Measurements from ENCODE around the gene DISP2. TPM values are rescaled to one million over a fixed set of nuclear protein-coding genes. Genes with fewer than 3 reads are reported as not detected.
A peak's percentile ranks its signal among the peaks of the same experiment; 100 is the strongest.

DISP2 gene
- total and polyA plus RNA-seq, 9 of the 15 experiments (the other 6 are each of a cell fraction or from before 2014, with no cell fraction given) = 0.06 to 0.89 (median 0.15) TPM; not detected in 1

DNA sequence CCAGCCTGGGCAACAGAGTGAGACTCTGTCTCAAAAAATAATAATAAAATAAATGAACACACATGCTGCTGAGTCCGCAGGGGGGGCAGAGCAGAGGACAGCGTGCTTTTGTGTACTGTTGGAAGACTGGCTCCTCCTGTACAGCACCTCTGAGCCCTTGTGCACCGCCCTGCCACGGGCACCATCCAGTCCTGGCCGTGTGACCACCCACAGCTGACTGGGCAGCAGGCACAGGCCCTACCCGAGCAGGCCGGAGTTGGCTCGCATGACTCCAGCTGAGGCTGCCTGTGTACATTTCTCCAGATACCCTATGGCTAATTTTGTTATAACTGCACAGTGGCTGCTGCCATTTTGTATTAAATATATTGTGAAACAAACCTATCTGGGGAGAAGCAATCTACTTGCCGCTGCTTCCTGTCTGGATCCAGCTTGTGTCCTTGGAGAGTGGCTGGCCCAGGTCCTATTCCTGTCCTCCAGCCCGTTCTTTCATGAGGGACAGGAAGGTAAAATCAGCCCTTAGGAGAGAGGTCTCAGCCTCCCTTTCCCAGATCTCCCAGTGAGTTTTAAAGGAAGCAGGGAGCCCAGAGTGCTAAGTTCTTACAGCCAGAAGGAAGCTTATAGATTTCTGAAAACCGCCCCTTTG is 62.2 kb downstream of the DISP2 start:
- Histone ChIP-seq H3K9me1 (ENCODE audit: control insufficient read depth, insufficient read depth, low read length) (no peaks in the 10 kb centered on the region), H3K4me2 (ENCODE audit: insufficient read depth, low read length) (no peak overlapping the region), H3K79me2 (ENCODE audit: control insufficient read depth, insufficient read depth, low read length) (no peaks in the 10 kb centered on the region), H3K4me3 (no peak overlapping the region), H2AFZ (ENCODE audit: low read depth, low read length) (no peak overlapping the region), H3K4me1 (replicated peaks in 1 of 2; ENCODE audit: control insufficient read depth in 2 of 2, insufficient read depth in 2 of 2, low read length in 2 of 2) (peaks cover 0 to 14% of the 10 kb centered on the region in 2 experiments; a peak in 3 of 5 replicates), H3K27me3 (ENCODE audit: control insufficient read depth in 2 of 2, insufficient read depth in 2 of 2, low read length in 2 of 2) (no peaks in the 10 kb centered on the region), H3K9ac (ENCODE audit: insufficient read depth in 1 of 2, low read depth in 2 of 2, low read length in 2 of 2) (peak overlapping the region in 1 of 2 experiments; percentile 75; a peak in 2 of 4 replicates), H4K20me1 (replicated peaks; ENCODE audit: control insufficient read depth, insufficient read depth, low read length) (no peaks in the 10 kb centered on the region), H3K27ac (ENCODE audit: extremely low read depth, low read depth, low read length) (no peak overlapping the region), H3K36me3 (ENCODE audit: control insufficient read depth, insufficient read depth, low read length) (no peaks in the 10 kb centered on the region), H3K9me3 (replicated peaks; ENCODE audit: control insufficient read depth, insufficient read depth, low read depth, low read length) (no peaks in the 10 kb centered on the region)
- ChIA-PET CTCF (ENCODE audit: low intra/inter-chr PET ratio) (interaction anchor here (2.9 to 3.1 kb wide), 2 partner anchors 51 to 75 kb away, joined by 23 to 28 read pairs; no protein-coding TSS in a partner anchor), POLR2A (interaction anchor here (0.6 to 1.0 kb wide), 3 partner anchors 45 to 94 kb away, joined by 3 read pairs; no protein-coding TSS in a partner anchor)
- in situ Hi-C loops (cut with MboI) (loop anchor here (5.0 to 10.0 kb wide), 3 partner anchors 73 to 365 kb away; no protein-coding TSS in a partner anchor), intact Hi-C loops (cut with micrococcal nuclease) (loop anchor here (5.0 kb wide), 2 partner anchors 63 to 98 kb away; partner anchors contain the start of genes DISP2 and INAFM2)
- 74% methylated on average over 10 of the region's 11 CpGs for WGBS (ENCODE audit: insufficient coverage, low coverage, missing lambda C conversion rate)
- ATAC-seq (no peak), FAIRE-seq (no peak), DNase-seq (ENCODE audit: extremely low read depth in 1 of 4, low spot score in 3 of 4) (no peak)
- no TSS peak for BruUV-seq (replicated peaks)
- TF ChIP-seq STAT6 (CRISPR knock-in tag; IDR thresholded peaks at IDR 0.05) (no peak), ZNF263 (CRISPR knock-in tag; IDR thresholded peaks at IDR 0.05; ENCODE audit: borderline replicate concordance) (no peak), SMARCE1 (IDR thresholded peaks at IDR 0.05) (no peak), ATF4 (CRISPR knock-in tag; IDR thresholded peaks at IDR 0.05) (no peak), KDM1A (IDR thresholded peaks at IDR 0.05) (no peak), ZNF444 (CRISPR knock-in tag; IDR thresholded peaks at IDR 0.05) (no peak), TARDBP (IDR thresholded peaks at IDR 0.05) (no peak), KHSRP (IDR thresholded peaks at IDR 0.05) (no peak), HINFP (tag; conservative IDR thresholded peaks at IDR 0.05; ENCODE audit: low read depth) (no peak), GABPA (tag; conservative IDR thresholded peaks at IDR 0.05; ENCODE audit: low read depth) (no peak), RBM14 (IDR thresholded peaks at IDR 0.05; ENCODE audit: borderline replicate concordance, insufficient read depth, low read depth, low read length) (no peak), USF1 (CRISPR knock-in tag; IDR thresholded peaks at IDR 0.05) (no peak)
- TF ChIP-seq, protein P1, sequence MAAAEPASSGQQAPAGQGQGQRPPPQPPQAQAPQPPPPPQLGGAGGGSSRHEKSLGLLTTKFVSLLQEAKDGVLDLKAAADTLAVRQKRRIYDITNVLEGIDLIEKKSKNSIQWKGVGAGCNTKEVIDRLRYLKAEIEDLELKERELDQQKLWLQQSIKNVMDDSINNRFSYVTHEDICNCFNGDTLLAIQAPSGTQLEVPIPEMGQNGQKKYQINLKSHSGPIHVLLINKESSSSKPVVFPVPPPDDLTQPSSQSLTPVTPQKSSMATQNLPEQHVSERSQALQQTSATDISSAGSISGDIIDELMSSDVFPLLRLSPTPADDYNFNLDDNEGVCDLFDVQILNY (CRISPR knock-in tag; IDR thresholded peaks at IDR 0.05) = no peak

Measured in K562 (cell line).